ENCODE measurements around the gene CNIH3.

DNA sequence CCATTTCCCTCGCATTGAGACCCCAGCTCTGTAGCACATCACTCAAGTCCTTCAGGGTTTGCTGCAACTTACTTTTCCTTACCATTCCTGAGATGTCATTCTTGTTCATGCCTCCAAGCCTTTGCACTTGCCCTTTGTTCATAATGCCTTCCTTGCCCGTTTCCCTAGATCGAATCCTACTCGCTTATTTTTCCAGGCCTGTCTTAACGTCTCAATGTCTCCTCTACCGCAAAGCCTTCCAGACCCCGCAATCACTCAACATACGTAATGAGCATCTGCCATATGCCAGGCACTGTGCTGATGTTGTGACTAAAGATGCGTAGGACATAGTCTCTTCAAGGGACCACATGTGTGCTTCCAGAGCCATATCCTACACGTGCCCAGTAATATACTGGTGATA lies 31.1 kb upstream of the CNIH3 start:
- TF ChIP-seq, protein P1, sequence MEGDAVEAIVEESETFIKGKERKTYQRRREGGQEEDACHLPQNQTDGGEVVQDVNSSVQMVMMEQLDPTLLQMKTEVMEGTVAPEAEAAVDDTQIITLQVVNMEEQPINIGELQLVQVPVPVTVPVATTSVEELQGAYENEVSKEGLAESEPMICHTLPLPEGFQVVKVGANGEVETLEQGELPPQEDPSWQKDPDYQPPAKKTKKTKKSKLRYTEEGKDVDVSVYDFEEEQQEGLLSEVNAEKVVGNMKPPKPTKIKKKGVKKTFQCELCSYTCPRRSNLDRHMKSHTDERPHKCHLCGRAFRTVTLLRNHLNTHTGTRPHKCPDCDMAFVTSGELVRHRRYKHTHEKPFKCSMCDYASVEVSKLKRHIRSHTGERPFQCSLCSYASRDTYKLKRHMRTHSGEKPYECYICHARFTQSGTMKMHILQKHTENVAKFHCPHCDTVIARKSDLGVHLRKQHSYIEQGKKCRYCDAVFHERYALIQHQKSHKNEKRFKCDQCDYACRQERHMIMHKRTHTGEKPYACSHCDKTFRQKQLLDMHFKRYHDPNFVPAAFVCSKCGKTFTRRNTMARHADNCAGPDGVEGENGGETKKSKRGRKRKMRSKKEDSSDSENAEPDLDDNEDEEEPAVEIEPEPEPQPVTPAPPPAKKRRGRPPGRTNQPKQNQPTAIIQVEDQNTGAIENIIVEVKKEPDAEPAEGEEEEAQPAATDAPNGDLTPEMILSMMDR (conservative IDR thresholded peaks at IDR 0.05; ENCODE audit: low read depth, low read length): no peak
- no peak for TF ChIP-seq POLR2A (IDR thresholded peaks at IDR 0.05; ENCODE audit: low read depth, low read length)
- no peak for TF ChIP-seq BHLHE40 (IDR thresholded peaks at IDR 0.05; ENCODE audit: low read depth, low read length)
- TF ChIP-seq, protein P2, sequence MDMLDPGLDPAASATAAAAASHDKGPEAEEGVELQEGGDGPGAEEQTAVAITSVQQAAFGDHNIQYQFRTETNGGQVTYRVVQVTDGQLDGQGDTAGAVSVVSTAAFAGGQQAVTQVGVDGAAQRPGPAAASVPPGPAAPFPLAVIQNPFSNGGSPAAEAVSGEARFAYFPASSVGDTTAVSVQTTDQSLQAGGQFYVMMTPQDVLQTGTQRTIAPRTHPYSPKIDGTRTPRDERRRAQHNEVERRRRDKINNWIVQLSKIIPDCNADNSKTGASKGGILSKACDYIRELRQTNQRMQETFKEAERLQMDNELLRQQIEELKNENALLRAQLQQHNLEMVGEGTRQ (IDR thresholded peaks at IDR 0.05; ENCODE audit: low read depth, low read length): no peak
- TF ChIP-seq RAD21 (IDR thresholded peaks at IDR 0.05; ENCODE audit: low read length): no peak

All from IMR-90 (cell line).